WERI-Rb-1 (cell line): ENCODE measurements around the gene RPS14.

Experiments used
- DNase-seq: peaks from one replicate; pipeline ENCODE4 v3.0.0-alpha.2; 2020
- H3K27ac ChIP-seq: fragments of 250-450 bp; sonication (Bioruptor Pico); 2 replicates; pipeline ENCODE4 v1.5.1; 2020; ENCODE audit warnings: mild to moderate bottlenecking, moderate library complexity
- H3K27me3 ChIP-seq: fragments of 250-450 bp; sonication (Bioruptor Pico); 2 replicates; pipeline ENCODE4 v1.5.1; 2021; ENCODE audit warnings: mild to moderate bottlenecking, low read depth, moderate library complexity; ENCODE audit not compliant: insufficient read depth, severe bottlenecking
- H3K36me3 ChIP-seq: fragments of 250-450 bp; sonication (Bioruptor Pico); 2 replicates; pipeline ENCODE4 v1.5.1; 2020; ENCODE audit warnings: mild to moderate bottlenecking, moderate library complexity
- H3K4me3 ChIP-seq: 2 replicates; pipeline ENCODE4 v1.5.1; 2011; ENCODE audit warnings: low read depth, mild to moderate bottlenecking, control low read depth, low read length
- H3K9me3 ChIP-seq: fragments of 250-450 bp; sonication (Bioruptor Pico); 2 replicates; pipeline ENCODE4 v1.5.1; 2021; ENCODE audit warnings: mild to moderate bottlenecking, moderate library complexity; ENCODE audit not compliant: severe bottlenecking
- CTCF ChIP-seq: IDR thresholded peaks from 2 replicates; pipeline ENCODE4 v1.5.1; 2011; ENCODE audit warnings: low read depth, mild to moderate bottlenecking, control low read depth, inconsistent platforms, low read length

The RPS14 gene

DNA sequence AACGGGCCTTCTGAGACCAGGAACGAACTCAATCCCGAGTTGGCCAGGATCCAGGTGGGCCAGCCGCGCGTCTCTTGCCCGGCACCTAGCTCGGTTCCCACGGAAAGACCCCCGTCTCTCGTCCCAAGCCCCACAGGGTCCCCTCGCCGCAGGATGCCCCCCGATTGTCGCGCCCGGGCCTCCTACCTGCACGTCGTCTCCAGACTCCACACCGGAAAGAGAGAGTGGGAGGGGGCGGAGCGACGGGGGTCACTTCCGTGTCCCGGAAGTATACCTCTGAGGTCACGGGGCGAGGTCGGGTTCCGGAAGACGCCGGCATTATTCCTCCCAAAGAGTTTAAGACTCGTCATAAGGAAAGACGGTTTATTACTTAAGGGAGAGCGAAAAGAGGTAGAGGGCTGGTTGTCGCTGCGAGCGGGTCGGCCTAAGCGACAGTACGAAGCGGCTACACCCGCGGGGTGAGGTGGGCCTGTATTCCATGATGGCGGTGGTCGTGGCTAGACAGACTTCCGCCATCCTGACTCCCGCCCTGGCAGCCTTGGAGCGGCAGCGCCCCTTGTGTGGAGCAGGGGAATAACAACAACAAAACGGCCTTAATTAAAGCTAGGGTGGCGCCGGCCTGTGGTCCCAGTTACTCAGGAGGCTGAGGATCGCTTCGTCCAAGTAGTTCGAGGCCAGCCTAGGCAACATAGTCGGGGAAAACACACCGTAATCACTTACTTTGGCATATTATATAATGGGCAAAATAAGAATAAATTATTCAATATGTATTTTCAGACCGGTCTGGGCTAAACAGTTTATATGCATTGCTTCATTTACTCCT is at the start of gene RPS14:
TSS of gene RPS14 (minus strand) at position 223 of the 823 bp plus-strand sequence. CDS start 2,006 bp downstream, outside the sequence.
- H3K9me3 ChIP-seq, result peaks cover 6% of the 10 kb centered on the region
- H3K36me3 ChIP-seq, result peaks cover 46% of the 10 kb centered on the region
- H3K4me3 ChIP-seq, result peak within 1 kb of the TSS; percentile 100
- DNase-seq, result peak; percentile 94
- H3K27ac ChIP-seq, result peak within 1 kb of the TSS; percentile 99
- TF ChIP-seq CTCF, result peak; percentile 81
- H3K27me3 ChIP-seq, result no peaks in the 10 kb centered on the region

DNA sequence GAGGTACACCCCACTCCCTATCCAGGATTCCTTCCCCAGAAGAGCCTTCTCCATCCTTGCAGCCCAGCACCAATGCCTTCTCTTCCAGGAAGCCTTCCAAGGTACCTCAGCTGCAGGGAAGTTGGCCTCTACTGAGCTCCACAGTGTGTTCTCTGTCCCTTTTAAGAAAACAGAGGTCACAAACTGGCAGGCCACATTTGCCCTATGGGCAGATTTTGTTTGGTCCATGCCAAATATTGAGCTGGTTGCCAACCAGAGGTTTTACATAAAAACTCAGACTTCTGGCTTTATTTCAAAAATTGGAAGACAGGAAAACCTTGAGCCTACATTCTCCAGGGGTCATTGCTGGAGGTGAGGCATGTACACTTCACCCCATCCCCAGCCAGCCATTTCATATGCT is 49.4 kb upstream of the RPS14 start:
- Histone ChIP-seq H3K9me3 (no peaks in the 10 kb centered on the region), H3K27me3 (no peaks in the 10 kb centered on the region), H3K27ac (peak overlapping the region; percentile 21), H3K36me3 (peaks cover 25% of the 10 kb centered on the region), H3K4me3 (no peak overlapping the region)
- no peak for DNase-seq
- TF ChIP-seq CTCF, result no peak

GRCh38 chr5:150498501-150498900 is 49.0 kb upstream of the RPS14 start:
- Histone ChIP-seq H3K36me3 (peaks cover 25% of the 10 kb centered on the region), H3K27ac (peak overlapping the region; percentile 21; the same call in 1 of the 2 replicates), H3K4me3 (no peak overlapping the region), H3K27me3 (no peaks in the 10 kb centered on the region), H3K9me3 (no peaks in the 10 kb centered on the region)
- DNase-seq, result no peak
- no peak for TF ChIP-seq CTCF

DNA sequence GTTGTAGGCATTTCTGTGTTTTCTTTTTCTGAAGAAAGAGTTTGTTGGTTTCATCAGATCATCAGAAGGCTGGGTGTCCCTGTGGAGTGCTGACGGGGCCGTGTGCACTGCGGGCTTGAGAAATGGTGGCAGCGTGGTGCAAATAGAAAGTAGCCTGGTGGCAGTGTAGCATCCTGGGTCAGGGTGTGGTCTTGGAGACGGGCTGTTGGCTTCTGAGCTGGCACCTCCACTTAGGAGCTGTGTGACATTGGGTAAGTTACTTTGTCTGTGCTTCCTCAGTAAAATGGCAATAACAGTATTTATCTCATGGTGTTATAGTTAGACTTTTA is 48.4 kb upstream of the RPS14 start:
- Histone ChIP-seq H3K4me3 (no peak overlapping the region), H3K36me3 (peaks cover 25% of the 10 kb centered on the region), H3K27me3 (no peaks in the 10 kb centered on the region), H3K9me3 (no peaks in the 10 kb centered on the region), H3K27ac (no peak overlapping the region)
- DNase-seq, result no peak
- no peak for TF ChIP-seq CTCF

GRCh38 chr5:150497274-150497988 is 47.9 kb upstream of the RPS14 start:
- no peaks in the 10 kb centered on the region for H3K9me3 ChIP-seq
- no peak for TF ChIP-seq CTCF
- H3K27ac ChIP-seq, result no peak overlapping the region
- no peaks in the 10 kb centered on the region for H3K27me3 ChIP-seq
- no peak for DNase-seq
- peaks cover 28% of the 10 kb centered on the region for H3K36me3 ChIP-seq
- no peak overlapping the region for H3K4me3 ChIP-seq
